SK-N-SH treated with all-trans-retinoic acid at 6 μM for 48 hours (cell line): Measurements from ENCODE around the gene EGFL8.

Experiments
- ATAC-seq: fragments of 200-7000 bp; cut with Tn5 transposase; 3 replicates; pipeline ENCODE4 v1.9.1; 2020; ENCODE audit warnings: mild to moderate bottlenecking, moderate library complexity
- ARNTL ChIP-seq: fragments of 450-650 bp; formaldehyde crosslinking; IDR thresholded peaks from 2 replicates; pipeline ENCODE4 v1.5.0; 2020; ENCODE audit warnings: low read depth, mild to moderate bottlenecking, moderate library complexity, borderline replicate concordance
- BACH2 ChIP-seq: fragments of 250-450 bp; sonication (Bioruptor Pico); IDR thresholded peaks from 2 replicates; pipeline ENCODE4 v1.9.0; 2021; ENCODE audit warnings: mild to moderate bottlenecking, borderline replicate concordance
- CSDC2 ChIP-seq: fragments of 250-450 bp; sonication (Bioruptor Pico); IDR thresholded peaks from 2 replicates; pipeline ENCODE4 v1.5.0; 2020; ENCODE audit warnings: mild to moderate bottlenecking, moderate library complexity
- ESRRG ChIP-seq: fragments of 250-450 bp; sonication (Bioruptor Pico); IDR thresholded peaks from 2 replicates; pipeline ENCODE4 v1.6.1; 2021; ENCODE audit warnings: mild to moderate bottlenecking
- GLIS3 ChIP-seq: fragments of 250-450 bp; sonication (Bioruptor Pico); IDR thresholded peaks from 2 replicates; pipeline ENCODE4 v1.5.0; 2020; ENCODE audit warnings: mild to moderate bottlenecking, moderate library complexity
- PATZ1 ChIP-seq: fragments of 250-450 bp; sonication (Bioruptor Pico); IDR thresholded peaks from 2 replicates; pipeline ENCODE4 v1.8.0; 2020; ENCODE audit warnings: mild to moderate bottlenecking, moderate library complexity, borderline replicate concordance
- POU6F1 ChIP-seq: fragments of 250-450 bp; sonication (Bioruptor Pico); IDR thresholded peaks from 2 replicates; pipeline ENCODE4 v1.8.0; 2021; ENCODE audit warnings: low read depth, mild to moderate bottlenecking, moderate library complexity, borderline replicate concordance
- PPARA ChIP-seq: fragments of 250-450 bp; sonication (Bioruptor Pico); IDR thresholded peaks from 2 replicates; pipeline ENCODE4 v1.5.0; 2020; ENCODE audit warnings: mild to moderate bottlenecking, borderline replicate concordance
- RARB ChIP-seq: fragments of 250-450 bp; sonication (Bioruptor Pico); IDR thresholded peaks from 2 replicates; pipeline ENCODE4 v1.8.0; 2021; ENCODE audit warnings: mild to moderate bottlenecking, moderate library complexity
- SNAI2 ChIP-seq: fragments of 250-450 bp; sonication (Bioruptor Pico); IDR thresholded peaks from 2 replicates; pipeline ENCODE4 v1.5.0; 2020; ENCODE audit warnings: mild to moderate bottlenecking, moderate library complexity
- TCF4 ChIP-seq: fragments of 250-450 bp; sonication (Bioruptor Pico); IDR thresholded peaks from 2 replicates; pipeline ENCODE4 v1.8.0; 2021; ENCODE audit warnings: mild to moderate bottlenecking, moderate library complexity, borderline replicate concordance
- TSHZ2 ChIP-seq: fragments of 250-450 bp; sonication (Bioruptor Pico); IDR thresholded peaks from 2 replicates; pipeline ENCODE4 v1.5.0; 2020; ENCODE audit warnings: mild to moderate bottlenecking, moderate library complexity
- ZC3H10 ChIP-seq: fragments of 250-450 bp; sonication (Bioruptor Pico); IDR thresholded peaks from 2 replicates; pipeline ENCODE4 v1.5.1; 2021; ENCODE audit warnings: mild to moderate bottlenecking, moderate library complexity
- ZFP30 ChIP-seq: fragments of 450-650 bp; formaldehyde crosslinking; IDR thresholded peaks from 2 replicates; pipeline ENCODE4 v1.5.0; 2022; ENCODE audit warnings: mild to moderate bottlenecking, moderate library complexity
- ZNF565 ChIP-seq: fragments of 450-650 bp; formaldehyde crosslinking; conservative IDR thresholded peaks from 2 replicates; pipeline ENCODE4 v1.5.0; 2020; ENCODE audit warnings: low read depth, mild to moderate bottlenecking, moderate library complexity
- ZNF70 ChIP-seq: fragments of 450-650 bp; formaldehyde crosslinking; IDR thresholded peaks from 2 replicates; pipeline ENCODE4 v1.5.0; 2020; ENCODE audit warnings: mild to moderate bottlenecking, moderate library complexity
- ZNF8 ChIP-seq: fragments of 450-650 bp; formaldehyde crosslinking; IDR thresholded peaks from 2 replicates; pipeline ENCODE4 v1.5.0; 2020; ENCODE audit warnings: mild to moderate bottlenecking, moderate library complexity
- TF ChIP-seq, protein P1 (sequence below): fragments of 250-450 bp; sonication (Bioruptor Pico); IDR thresholded peaks from 2 replicates; pipeline ENCODE4 v1.5.1; 2021; ENCODE audit warnings: mild to moderate bottlenecking, moderate library complexity
- TF ChIP-seq, protein P2 (sequence below): fragments of 250-450 bp; sonication (Bioruptor Pico); IDR thresholded peaks from 2 replicates; pipeline ENCODE4 v1.5.1; 2020; ENCODE audit warnings: low read depth, mild to moderate bottlenecking, moderate library complexity

The EGFL8 gene

DNA sequence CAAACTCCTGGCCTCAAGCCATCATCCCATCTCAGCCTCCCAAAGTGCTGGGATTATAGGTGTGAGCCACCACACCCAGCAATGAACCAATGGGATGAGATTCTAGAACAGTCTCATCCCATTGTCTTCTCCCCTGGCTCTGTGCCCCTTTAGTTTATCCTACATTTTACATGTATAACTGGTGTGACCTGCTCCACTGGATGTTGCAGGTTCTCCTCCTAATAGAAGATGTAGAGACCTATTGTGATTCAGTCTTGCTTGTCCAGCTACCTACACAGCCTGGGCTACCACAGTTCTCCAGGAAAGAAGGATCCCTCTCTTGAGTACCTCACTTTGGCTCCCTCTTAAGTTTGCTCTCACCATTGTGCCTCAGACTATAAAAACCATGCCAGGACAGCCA lies 32.3 kb upstream of the EGFL8 start:
- no peak for ATAC-seq
- no peak for TF ChIP-seq POU6F1
- no peak for TF ChIP-seq RARB (CRISPR knock-in tag)
- no peak for TF ChIP-seq ZNF565
- TF ChIP-seq ARNTL (CRISPR knock-in tag) = no peak
- TF ChIP-seq PPARA (CRISPR knock-in tag) = no peak
- TF ChIP-seq CSDC2 (CRISPR knock-in tag) = no peak
- TF ChIP-seq BACH2 (CRISPR knock-in tag) = no peak
- TF ChIP-seq TSHZ2 = no peak
- no peak for TF ChIP-seq GLIS3 (CRISPR knock-in tag)
- no peak for TF ChIP-seq PATZ1 (CRISPR knock-in tag)
- no peak for TF ChIP-seq ESRRG
- TF ChIP-seq ZNF70 (CRISPR knock-in tag) = no peak
- TF ChIP-seq ZFP30 (CRISPR knock-in tag) = no peak
- no peak for TF ChIP-seq TCF4 (CRISPR knock-in tag)

- TF ChIP-seq ZNF70 (CRISPR knock-in tag) (no peak), ZC3H10 (CRISPR knock-in tag) (no peak), POU6F1 (no peak), BACH2 (CRISPR knock-in tag) (no peak), GLIS3 (CRISPR knock-in tag) (no peak)
- TF ChIP-seq, protein P1, sequence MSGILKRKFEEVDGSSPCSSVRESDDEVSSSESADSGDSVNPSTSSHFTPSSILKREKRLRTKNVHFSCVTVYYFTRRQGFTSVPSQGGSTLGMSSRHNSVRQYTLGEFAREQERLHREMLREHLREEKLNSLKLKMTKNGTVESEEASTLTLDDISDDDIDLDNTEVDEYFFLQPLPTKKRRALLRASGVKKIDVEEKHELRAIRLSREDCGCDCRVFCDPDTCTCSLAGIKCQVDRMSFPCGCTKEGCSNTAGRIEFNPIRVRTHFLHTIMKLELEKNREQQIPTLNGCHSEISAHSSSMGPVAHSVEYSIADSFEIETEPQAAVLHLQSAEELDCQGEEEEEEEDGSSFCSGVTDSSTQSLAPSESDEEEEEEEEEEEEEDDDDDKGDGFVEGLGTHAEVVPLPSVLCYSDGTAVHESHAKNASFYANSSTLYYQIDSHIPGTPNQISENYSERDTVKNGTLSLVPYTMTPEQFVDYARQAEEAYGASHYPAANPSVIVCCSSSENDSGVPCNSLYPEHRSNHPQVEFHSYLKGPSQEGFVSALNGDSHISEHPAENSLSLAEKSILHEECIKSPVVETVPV (CRISPR knock-in tag) = no peak
Measured at GRCh38 chr6:32133786-32134185, 30.6 kb upstream of the EGFL8 start.

DNA sequence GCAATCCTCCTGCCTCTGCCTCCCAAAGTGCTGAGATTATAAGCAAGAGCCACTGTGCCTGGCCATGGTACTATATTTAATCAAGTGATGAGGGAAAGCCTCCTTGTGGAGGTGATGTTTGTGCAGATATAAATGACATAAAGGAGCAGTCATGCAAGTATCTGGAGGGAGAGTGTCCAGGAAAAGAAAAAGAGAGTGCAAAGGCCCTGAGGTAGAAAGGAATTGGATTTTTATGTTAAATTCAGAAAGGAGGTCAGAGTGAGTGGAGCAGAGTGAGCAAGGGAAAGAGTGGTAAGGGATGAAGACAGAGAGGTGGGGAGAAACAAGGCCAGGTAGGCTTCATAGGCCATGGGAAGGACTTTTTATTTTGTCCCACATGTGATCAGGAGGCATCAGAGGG lies 26.9 kb upstream of the EGFL8 start:
- TF ChIP-seq ZC3H10 (CRISPR knock-in tag) (no peak), POU6F1 (no peak), PPARA (CRISPR knock-in tag) (no peak), SNAI2 (CRISPR knock-in tag) (no peak), PATZ1 (CRISPR knock-in tag) (no peak), ZNF8 (no peak), ZNF565 (no peak), GLIS3 (CRISPR knock-in tag) (no peak), ZFP30 (CRISPR knock-in tag) (no peak)
- TF ChIP-seq, protein P2, sequence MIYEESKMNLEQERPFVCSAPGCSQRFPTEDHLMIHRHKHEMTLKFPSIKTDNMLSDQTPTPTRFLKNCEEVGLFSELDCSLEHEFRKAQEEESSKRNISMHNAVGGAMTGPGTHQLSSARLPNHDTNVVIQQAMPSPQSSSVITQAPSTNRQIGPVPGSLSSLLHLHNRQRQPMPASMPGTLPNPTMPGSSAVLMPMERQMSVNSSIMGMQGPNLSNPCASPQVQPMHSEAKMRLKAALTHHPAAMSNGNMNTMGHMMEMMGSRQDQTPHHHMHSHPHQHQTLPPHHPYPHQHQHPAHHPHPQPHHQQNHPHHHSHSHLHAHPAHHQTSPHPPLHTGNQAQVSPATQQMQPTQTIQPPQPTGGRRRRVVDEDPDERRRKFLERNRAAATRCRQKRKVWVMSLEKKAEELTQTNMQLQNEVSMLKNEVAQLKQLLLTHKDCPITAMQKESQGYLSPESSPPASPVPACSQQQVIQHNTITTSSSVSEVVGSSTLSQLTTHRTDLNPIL (CRISPR knock-in tag) = no peak
- no peak for ATAC-seq

More at GRCh38 chr6:32133786-32134185, 30.6 kb upstream of the EGFL8 start:
- ATAC-seq = no peak
